H54 (cell line): ENCODE results near the gene HP.
A peak's percentile ranks its signal among the peaks of the same experiment; 100 is the strongest.
"Not testable (repeated sequence)": the region's sequence is repeated elsewhere in the genome, so short reads cannot be mapped to it uniquely, and the experiment has no call there.

Source experiments
- DNase-seq: peaks from one replicate; pipeline ENCODE4 v3.0.0; 2011; ENCODE audit warnings: low spot score, mixed read lengths; ENCODE audit not compliant: insufficient read length
- FAIRE-seq: peaks from 3 replicates; lab custom pipeline; 2011; peaks lifted over from hg19 to GRCh38; lab: Jason Lieb, UNC
- POLR2A ChIP-seq: IDR thresholded peaks from 2 replicates; pipeline ENCODE4 v1.6.1; 2011; ENCODE audit warnings: low read depth, mild to moderate bottlenecking, low read length

Gene HP

DNA sequence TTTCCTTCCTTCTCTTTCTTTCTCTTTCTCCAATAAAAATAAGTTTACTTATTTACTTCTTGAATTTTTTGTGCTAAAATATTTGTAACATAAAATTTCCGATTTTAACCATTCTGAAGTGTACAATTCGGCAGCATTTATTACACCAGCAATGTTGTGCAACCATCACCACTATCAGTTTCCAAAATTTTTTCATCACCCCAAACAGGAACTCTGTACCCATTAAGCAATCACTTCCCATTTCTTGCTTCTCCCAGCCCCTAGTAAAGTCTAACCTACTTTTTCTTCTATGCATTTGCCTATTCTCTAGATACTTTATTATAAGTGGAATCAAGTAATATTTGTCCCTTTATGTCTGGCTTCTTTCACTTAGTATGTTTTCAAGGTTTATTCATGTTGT lies 2.5 kb upstream of the HP start:
- FAIRE-seq: no peak
- DNase-seq: no peak
- TF ChIP-seq POLR2A: no peak

DNA sequence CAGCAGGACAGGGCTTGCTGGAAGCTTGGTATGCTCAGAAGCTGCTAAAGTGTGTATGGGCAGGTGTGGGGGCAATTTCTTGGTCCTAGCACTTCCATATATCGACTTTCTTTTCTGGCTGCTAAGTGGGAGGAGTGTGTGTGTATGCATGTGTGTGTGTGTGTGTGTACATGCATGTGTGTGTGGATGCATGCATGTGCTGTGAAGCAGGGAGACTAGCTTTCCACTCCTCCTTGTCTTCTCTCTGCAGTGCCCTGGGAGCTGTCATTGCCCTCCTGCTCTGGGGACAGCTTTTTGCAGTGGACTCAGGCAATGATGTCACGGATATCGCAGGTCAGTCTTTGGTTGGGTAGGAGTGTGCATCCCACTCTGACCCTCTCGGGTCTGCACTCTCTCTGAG lies 1.6 kb downstream of the HP start:
- no peak for FAIRE-seq
- no peak for DNase-seq
- no peak for TF ChIP-seq POLR2A

DNA sequence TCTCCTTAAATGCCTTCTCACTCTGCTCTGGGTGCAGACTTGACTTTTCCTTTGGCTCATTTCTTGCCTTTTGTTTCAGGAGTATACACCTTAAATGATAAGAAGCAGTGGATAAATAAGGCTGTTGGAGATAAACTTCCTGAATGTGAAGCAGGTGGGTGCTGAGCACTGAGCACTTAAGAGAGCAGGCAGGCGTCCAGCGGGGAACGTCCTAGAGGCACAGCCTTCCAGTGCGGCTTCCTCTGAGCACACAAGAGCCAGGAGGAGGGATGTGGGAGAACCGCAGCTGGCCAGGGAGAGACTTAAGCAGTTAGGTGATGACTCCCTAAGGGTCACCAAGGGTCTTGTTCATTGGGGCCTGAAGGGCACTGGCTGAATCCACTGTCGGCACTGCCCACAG lies 3.0 kb downstream of the HP start:
- not testable (repeated sequence) for FAIRE-seq, DNase-seq

DNA sequence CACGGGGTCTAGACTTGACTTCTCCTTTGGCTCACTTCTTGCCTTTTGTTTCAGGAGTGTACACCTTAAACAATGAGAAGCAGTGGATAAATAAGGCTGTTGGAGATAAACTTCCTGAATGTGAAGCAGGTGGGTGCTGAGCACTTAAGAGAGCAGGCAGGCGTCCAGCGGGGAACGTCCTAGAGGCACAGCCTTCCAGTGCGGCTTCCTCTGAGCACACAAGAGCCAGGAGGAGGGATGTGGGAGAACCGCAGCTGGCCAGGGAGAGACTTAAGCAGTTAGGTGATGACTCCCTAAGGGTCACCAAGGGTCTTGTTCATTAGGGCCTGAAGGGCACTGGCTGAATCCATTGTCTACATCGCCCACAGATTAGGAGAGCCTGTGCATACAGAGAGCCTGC lies 4.8 kb downstream of the HP start:
- DNase-seq, FAIRE-seq: not testable (repeated sequence)

DNA sequence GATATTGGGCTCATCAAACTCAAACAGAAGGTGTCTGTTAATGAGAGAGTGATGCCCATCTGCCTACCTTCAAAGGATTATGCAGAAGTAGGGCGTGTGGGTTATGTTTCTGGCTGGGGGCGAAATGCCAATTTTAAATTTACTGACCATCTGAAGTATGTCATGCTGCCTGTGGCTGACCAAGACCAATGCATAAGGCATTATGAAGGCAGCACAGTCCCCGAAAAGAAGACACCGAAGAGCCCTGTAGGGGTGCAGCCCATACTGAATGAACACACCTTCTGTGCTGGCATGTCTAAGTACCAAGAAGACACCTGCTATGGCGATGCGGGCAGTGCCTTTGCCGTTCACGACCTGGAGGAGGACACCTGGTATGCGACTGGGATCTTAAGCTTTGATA lies 6.1 kb downstream of the HP start:
- FAIRE-seq: no peak
- no peak for TF ChIP-seq POLR2A
- DNase-seq: no peak

DNA sequence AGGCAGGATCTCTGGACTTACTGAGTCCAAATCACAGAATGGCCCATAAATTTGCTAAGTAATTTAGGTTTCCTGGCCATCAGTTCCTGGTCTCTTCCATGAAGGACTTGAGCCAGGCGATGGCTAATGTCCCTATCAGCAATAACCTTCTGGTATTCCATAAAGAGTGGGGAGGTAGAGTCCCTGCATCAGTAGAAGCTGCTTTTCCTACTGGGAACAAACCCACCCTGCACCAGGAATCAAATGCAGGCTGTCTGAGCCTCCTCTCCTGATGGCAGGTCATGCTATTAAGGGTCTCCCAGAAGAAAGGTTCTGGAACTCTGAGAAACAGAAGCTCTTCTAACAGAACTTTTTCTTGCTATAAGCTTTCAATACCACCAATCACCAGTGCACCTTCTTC lies 7.3 kb downstream of the HP start:
- FAIRE-seq: no peak
- no peak for TF ChIP-seq POLR2A

DNA sequence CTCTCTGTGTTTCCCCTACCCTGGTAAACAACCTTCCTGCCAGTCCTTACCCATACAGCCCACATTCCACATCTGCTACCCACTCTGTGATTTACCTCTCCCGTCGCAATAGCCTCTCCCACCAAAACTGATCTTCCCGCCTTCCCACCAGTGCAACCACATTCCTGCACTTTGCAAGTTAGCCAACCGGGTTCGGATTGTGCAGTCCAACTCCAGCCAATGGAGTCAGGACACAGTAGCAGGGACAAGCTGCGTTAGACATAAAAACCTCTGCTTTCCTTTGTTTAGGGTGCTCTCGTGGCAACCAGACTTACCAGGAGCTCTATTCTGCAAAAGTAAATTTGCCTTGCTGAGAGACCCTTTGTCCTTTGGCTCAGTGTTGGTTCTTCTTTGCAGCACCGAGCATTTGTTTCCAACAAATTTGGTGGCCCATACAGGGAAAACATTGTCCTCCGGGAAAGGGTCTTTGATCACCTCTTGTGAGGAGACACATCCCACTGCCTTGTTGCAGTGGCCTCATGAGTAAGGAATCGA lies 10.1 kb downstream of the HP start:
- FAIRE-seq (no peak), DNase-seq (no peak)
- no peak for TF ChIP-seq POLR2A

More for the DNA sequence above, 7.3 kb downstream of the HP start:
- DNase-seq: no peak

DNA sequence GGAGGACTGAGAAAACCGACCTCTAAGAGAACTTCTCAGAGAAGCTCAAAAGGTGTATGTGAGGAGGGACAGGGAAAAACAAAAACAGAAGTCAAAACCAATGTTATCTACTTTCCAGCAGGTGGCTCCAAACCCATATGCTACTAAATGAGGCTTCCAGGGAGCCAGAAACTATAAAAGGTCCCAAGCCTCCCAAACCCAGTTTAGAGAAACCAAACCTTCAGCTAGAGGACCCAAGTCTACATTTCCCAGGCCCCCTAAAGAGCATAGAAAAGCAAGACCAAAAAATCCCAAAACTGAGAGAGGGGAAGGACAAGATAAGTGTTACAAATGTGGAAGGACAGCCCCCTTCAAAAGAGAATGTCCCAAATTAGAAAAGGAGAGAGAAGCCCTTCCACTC lies 12.4 kb downstream of the HP start:
- no peak for TF ChIP-seq POLR2A
- DNase-seq (peak; percentile 35), FAIRE-seq (peak; percentile 27)

DNA sequence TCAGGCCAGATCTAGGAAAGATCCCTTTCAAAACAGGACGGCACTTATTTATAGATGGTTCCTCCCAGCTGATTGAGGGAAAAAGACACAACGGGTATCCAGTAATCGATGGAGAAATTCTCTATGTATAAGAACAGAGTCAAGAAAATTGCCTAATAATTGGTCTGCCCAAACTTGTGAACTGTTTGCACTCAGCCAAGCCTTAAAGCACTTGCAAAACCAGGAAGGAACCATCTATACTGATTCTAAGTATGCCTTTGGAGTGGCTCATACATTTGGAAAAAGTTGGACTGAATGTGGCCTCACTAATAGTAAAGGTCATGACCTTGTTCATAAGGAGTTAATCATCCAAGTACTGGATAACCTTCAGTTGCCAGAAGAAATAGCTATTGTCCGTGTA lies 14.6 kb downstream of the HP start:
- no peak for TF ChIP-seq POLR2A
- FAIRE-seq (no peak), DNase-seq (no peak)

DNA sequence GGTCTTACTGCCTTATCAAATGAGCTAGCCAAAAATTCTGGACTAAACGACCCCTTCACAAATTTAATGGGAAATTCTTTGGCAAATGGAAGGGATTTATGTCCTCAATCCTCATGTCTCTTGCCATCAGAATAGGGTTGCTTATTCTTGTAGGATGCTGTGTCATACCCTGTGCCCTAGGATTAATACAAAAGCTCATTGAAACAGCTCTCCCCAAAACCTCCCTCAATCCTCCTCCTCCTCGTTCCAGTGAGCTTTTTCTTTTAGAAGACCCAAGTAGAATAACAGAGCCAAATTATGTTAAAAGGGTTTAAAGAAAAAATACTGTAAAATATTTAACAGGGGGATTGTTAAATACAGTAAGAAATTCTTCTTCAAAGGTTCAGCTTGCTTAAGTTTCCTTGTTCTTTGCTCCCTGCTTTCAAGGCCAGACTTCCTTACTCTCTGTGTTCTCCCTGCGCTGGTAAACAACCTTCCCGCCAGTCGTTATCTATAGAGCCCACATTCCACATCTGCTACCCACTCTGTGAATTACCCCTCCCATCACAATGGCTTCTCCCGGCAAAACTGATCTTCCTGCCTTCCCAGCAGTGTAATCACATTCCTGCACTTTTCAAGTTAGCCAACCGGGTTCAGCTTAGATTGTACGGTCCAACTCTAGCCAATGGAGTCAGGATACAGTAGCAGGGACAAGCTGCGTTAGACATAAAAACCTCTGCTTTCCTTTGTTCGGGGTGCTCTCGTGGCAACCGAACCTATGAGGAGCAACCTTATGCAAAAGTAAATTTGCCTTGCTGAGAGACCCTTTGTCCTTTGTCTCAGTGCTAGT lies 18.4 kb downstream of the HP start:
- no peak for TF ChIP-seq POLR2A
- DNase-seq (no peak), FAIRE-seq (no peak)

DNA sequence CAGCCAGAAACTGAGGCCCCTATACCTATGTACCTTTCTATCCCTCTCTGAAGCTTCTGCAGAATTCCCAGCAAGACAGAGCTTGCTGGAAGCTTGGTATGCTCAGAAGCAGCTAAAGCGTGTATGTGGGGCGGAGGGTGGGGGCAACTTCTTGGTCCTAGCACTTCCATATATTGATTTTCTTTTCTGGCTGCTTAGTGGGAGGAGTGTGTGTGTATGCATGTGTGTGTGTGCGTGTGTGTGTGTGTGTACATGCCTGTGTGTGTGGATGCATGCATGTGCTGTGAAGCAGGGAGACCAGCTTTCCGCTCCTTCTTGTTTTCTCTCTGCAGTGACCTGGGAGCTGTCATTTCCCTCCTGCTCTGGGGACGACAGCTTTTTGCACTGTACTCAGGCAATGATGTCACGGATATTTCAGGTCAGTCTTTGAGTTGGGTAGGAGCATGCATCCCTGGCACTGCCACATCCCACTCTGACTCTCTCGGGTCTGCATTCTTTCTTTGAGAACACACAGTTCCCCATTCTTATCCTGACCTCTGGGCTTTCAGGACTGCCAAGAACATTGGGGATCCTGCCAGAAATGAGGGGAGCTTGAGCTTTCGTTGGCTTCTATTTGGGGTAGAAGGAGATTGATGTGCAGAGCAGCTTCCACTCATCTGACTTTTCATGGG lies 19.4 kb downstream of the HP start:
- TF ChIP-seq POLR2A: no peak
- no peak for FAIRE-seq

DNA sequence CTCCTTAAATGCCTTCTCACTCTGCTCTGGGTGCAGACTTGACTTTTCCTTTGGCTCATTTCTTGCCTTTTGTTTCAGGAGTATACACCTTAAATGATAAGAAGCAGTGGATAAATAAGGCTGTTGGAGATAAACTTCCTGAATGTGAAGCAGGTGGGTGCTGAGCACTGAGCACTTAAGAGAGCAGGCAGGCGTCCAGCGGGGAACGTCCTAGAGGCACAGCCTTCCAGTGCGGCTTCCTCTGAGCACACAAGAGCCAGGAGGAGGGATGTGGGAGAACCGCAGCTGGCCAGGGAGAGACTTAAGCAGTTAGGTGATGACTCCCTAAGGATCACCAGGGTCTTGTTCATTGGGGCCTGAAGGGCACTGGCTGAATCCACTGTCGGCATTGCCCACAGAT lies 20.8 kb downstream of the HP start:
- not testable (repeated sequence) for FAIRE-seq, DNase-seq

More for the DNA sequence above, 19.4 kb downstream of the HP start:
- no peak for DNase-seq

DNA sequence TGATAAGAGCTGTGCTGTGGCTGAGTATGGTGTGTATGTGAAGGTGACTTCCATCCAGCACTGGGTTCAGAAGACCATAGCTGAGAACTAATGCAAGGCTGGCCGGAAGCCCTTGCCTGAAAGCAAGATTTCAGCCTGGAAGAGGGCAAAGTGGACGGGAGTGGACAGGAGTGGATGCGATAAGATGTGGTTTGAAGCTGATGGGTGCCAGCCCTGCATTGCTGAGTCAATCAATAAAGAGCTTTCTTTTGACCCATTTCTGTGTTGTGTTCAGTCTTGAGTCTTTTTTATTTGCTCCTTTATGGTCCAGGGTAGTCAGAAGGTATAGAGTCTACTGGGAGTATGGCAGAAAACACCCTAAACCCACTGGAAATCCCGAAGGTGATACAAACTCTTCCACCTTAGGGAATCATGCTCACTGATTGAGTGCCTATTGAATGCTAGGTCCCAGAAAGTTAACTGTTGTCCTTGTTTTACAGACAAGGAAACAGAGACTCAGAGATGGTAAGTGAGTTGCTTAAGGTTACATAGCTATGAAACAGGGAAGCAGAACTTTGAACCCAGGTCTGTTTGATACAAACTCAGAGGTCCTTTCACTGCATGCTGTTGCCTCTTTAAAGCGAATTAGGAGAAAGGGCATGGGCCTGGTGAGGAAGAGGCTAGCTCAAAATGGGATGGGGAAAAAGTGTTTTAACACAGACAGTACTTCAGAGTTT lies 22.8 kb downstream of the HP start:
- not testable (repeated sequence) for DNase-seq, FAIRE-seq

DNA sequence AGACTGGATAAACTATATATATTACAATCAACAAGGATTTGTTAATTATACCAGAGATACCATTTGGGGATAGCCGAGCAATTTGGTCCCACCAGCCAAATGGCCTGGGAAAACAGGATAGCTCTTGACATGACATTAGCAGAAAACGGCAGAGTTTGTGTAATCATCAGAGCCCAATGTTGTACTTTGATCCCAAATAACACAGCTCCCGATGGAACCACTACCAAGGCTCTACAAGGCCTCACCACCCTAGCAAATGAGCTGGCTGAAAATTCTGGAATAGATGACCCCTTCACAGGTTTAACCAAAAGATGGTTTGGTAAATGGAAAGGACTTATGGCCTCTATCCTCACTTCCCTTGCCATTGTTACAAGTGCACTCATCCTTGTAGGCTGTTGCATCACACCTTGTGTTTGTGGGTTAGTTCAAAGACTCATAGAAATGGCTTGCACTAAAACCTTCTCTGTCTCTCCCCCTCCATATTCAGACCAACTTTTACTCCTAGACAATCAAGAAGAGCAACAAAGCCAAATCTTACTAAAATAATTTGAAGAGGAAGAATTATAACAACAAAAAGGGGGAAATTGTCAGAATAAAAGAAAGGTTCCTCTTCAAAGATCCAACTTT lies 29.6 kb downstream of the HP start:
- DNase-seq (no peak), FAIRE-seq (no peak)
- TF ChIP-seq POLR2A: no peak
